ENCODE measurements around the gene CLPSL2. TPM values are rescaled to one million over a fixed set of nuclear protein-coding genes. Genes with fewer than 3 reads are reported as not detected.
A peak's percentile ranks its signal among the peaks of the same experiment; 100 is the strongest.

The CLPSL2 gene
- total RNA-seq, 1 experiment from 2014 or later: 3.4 TPM

DNA sequence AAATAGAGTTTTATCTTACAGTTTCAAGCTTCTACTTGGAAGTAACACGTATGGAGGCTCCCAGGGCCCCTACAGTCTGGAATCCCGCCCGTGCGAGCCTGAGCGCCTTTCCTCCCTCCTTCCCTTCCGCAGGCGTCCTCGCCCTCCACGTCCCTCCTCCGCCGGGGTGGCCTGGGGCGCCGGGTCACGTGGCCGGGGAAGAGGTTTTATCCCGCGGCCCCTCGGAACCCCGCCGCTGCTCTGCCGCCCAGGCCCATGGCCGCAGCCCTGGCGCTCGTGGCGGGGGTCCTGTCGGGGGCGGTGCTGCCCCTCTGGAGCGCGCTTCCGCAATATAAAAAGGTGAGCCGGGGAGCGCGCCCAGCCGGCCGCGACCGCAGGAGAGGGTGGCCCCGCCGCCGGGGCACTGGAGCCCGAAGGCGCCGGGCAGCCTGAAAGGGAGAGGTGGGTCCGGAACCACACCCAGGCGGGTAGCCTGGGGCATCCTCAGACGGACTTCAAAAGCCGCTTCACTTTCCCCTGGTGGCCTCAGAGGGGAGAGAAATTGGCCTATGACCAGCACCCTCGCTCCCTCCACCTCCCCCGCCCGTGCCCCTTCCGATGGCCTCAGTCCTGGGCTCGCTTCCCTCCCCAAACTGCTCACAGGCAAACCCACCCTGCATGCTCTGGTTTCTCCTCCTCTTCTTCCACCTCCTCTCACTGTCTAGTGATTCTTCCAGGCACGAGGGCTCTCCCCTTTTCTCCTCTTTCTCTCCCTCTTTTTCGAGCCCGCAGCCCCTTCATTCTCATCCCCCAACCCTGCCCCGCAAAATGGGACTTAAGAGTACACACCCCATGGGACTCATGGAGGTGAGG lies at the start of gene CLPSL2 (continued):
- TF ChIP-seq, protein P1, sequence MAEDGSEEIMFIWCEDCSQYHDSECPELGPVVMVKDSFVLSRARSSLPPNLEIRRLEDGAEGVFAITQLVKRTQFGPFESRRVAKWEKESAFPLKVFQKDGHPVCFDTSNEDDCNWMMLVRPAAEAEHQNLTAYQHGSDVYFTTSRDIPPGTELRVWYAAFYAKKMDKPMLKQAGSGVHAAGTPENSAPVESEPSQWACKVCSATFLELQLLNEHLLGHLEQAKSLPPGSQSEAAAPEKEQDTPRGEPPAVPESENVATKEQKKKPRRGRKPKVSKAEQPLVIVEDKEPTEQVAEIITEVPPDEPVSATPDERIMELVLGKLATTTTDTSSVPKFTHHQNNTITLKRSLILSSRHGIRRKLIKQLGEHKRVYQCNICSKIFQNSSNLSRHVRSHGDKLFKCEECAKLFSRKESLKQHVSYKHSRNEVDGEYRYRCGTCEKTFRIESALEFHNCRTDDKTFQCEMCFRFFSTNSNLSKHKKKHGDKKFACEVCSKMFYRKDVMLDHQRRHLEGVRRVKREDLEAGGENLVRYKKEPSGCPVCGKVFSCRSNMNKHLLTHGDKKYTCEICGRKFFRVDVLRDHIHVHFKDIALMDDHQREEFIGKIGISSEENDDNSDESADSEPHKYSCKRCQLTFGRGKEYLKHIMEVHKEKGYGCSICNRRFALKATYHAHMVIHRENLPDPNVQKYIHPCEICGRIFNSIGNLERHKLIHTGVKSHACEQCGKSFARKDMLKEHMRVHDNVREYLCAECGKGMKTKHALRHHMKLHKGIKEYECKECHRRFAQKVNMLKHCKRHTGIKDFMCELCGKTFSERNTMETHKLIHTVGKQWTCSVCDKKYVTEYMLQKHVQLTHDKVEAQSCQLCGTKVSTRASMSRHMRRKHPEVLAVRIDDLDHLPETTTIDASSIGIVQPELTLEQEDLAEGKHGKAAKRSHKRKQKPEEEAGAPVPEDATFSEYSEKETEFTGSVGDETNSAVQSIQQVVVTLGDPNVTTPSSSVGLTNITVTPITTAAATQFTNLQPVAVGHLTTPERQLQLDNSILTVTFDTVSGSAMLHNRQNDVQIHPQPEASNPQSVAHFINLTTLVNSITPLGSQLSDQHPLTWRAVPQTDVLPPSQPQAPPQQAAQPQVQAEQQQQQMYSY (CRISPR knock-in tag; IDR thresholded peaks at IDR 0.05): no peak
- TF ChIP-seq, protein P2, sequence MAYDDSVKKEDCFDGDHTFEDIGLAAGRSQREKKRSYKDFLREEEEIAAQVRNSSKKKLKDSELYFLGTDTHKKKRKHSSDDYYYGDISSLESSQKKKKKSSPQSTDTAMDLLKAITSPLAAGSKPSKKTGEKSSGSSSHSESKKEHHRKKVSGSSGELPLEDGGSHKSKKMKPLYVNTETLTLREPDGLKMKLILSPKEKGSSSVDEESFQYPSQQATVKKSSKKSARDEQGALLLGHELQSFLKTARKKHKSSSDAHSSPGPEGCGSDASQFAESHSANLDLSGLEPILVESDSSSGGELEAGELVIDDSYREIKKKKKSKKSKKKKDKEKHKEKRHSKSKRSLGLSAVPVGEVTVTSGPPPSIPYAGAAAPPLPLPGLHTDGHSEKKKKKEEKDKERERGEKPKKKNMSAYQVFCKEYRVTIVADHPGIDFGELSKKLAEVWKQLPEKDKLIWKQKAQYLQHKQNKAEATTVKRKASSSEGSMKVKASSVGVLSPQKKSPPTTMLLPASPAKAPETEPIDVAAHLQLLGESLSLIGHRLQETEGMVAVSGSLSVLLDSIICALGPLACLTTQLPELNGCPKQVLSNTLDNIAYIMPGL (CRISPR knock-in tag; IDR thresholded peaks at IDR 0.05): peak; percentile 51; the same call in 1 of the 2 replicates
- TF ChIP-seq ZNF219 (CRISPR knock-in tag; IDR thresholded peaks at IDR 0.05; ENCODE audit: borderline replicate concordance): no peak

DNA sequence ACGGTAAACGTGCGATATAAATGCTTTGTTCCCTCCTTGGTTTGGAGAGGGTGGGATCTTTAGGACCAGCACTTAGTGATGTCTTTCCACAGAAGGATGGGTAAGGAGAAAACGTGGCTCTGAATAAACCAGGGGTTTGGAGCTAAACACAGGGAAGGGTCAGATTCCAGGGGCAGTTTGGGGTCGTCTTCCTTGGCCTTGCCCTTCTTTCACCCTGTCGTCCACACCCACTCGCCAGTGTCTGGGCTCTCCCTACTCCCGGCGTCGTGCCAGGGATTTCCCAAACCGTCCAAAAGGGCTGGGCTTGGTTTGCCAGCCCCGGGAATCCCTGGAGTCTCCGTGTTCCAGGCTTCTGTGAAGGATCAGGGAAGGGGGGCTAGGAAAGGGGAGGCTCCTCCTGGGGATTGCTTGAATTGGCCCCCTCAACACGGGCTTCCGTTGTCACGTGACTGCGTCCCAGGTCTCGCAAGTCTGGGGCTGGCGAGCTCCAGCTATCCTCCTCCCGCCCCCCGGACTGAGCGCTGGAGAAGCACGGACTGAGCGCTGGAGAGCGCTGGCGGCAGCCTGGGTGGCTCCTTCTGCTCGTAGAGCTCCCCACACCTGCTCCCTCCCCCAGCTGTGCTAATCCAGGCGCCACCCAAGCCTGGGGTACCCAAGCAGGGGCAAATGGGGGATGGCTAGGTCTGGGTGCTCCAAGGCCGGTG lies 49.0 kb upstream of the CLPSL2 start:
- ChIA-PET CTCF (interaction anchor here (0.5 to 2.3 kb wide), 10 partner anchors 9 to 205 kb away, joined by 3 to 11 read pairs (median 6); partner anchors contain the start of gene ARMC12), POLR2A (interaction anchor here (0.7 to 1.2 kb wide), 4 partner anchors 9 to 64 kb away, joined by 3 to 6 read pairs (median 3); no protein-coding TSS in a partner anchor)
- ATAC-seq: peak; percentile 33
- no peaks in the 10 kb centered on the region for H3K9me3 Mint-ChIP-seq
- peak; percentile 78 for DNase-seq (ENCODE audit: low spot score)
- peaks cover 35% of the 10 kb centered on the region for H3K27me3 Mint-ChIP-seq (ENCODE audit: low read depth)
- H3K36me3 Mint-ChIP-seq: no peaks in the 10 kb centered on the region
- H3K4me3 Mint-ChIP-seq: peak overlapping the region; percentile 78
- no peak overlapping the region for H3K27ac Mint-ChIP-seq
- peaks cover 51% of the 10 kb centered on the region for H3K4me1 Mint-ChIP-seq
- no peak for TF ChIP-seq NFYB (CRISPR knock-in tag; conservative IDR thresholded peaks at IDR 0.05; ENCODE audit: low read depth)
- TF ChIP-seq FOXK1 (CRISPR knock-in tag; IDR thresholded peaks at IDR 0.05): peak; percentile 49; the same call in 1 of the 2 replicates
- TF ChIP-seq, protein P3, sequence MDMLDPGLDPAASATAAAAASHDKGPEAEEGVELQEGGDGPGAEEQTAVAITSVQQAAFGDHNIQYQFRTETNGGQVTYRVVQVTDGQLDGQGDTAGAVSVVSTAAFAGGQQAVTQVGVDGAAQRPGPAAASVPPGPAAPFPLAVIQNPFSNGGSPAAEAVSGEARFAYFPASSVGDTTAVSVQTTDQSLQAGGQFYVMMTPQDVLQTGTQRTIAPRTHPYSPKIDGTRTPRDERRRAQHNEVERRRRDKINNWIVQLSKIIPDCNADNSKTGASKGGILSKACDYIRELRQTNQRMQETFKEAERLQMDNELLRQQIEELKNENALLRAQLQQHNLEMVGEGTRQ (CRISPR knock-in tag; IDR thresholded peaks at IDR 0.05): peak; percentile 94
- no peak for TF ChIP-seq FOXJ3 (CRISPR knock-in tag; IDR thresholded peaks at IDR 0.05; ENCODE audit: borderline replicate concordance)
- TF ChIP-seq, protein P4, sequence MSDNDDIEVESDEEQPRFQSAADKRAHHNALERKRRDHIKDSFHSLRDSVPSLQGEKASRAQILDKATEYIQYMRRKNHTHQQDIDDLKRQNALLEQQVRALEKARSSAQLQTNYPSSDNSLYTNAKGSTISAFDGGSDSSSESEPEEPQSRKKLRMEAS (CRISPR knock-in tag; IDR thresholded peaks at IDR 0.05): peak; percentile 71
- TF ChIP-seq, protein P5, sequence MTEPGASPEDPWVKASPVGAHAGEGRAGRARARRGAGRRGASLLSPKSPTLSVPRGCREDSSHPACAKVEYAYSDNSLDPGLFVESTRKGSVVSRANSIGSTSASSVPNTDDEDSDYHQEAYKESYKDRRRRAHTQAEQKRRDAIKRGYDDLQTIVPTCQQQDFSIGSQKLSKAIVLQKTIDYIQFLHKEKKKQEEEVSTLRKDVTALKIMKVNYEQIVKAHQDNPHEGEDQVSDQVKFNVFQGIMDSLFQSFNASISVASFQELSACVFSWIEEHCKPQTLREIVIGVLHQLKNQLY (CRISPR knock-in tag; IDR thresholded peaks at IDR 0.05): peak; percentile 47; the same call in 1 of the 2 replicates
- TF ChIP-seq, protein P2 (CRISPR knock-in tag; IDR thresholded peaks at IDR 0.05): peak; percentile 81; the same call in 1 of the 2 replicates
- TF ChIP-seq ATF1 (CRISPR knock-in tag; IDR thresholded peaks at IDR 0.05): no peak
- TF ChIP-seq, protein P6, sequence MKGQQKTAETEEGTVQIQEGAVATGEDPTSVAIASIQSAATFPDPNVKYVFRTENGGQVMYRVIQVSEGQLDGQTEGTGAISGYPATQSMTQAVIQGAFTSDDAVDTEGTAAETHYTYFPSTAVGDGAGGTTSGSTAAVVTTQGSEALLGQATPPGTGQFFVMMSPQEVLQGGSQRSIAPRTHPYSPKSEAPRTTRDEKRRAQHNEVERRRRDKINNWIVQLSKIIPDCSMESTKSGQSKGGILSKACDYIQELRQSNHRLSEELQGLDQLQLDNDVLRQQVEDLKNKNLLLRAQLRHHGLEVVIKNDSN (CRISPR knock-in tag; IDR thresholded peaks at IDR 0.05): peak; percentile 94
- TF ChIP-seq, protein P1 (CRISPR knock-in tag; IDR thresholded peaks at IDR 0.05): peak; percentile 66
- TF ChIP-seq, protein P7, sequence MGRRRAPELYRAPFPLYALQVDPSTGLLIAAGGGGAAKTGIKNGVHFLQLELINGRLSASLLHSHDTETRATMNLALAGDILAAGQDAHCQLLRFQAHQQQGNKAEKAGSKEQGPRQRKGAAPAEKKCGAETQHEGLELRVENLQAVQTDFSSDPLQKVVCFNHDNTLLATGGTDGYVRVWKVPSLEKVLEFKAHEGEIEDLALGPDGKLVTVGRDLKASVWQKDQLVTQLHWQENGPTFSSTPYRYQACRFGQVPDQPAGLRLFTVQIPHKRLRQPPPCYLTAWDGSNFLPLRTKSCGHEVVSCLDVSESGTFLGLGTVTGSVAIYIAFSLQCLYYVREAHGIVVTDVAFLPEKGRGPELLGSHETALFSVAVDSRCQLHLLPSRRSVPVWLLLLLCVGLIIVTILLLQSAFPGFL (CRISPR knock-in tag; IDR thresholded peaks at IDR 0.05; ENCODE audit: borderline replicate concordance): no peak
- TF ChIP-seq, protein P8, sequence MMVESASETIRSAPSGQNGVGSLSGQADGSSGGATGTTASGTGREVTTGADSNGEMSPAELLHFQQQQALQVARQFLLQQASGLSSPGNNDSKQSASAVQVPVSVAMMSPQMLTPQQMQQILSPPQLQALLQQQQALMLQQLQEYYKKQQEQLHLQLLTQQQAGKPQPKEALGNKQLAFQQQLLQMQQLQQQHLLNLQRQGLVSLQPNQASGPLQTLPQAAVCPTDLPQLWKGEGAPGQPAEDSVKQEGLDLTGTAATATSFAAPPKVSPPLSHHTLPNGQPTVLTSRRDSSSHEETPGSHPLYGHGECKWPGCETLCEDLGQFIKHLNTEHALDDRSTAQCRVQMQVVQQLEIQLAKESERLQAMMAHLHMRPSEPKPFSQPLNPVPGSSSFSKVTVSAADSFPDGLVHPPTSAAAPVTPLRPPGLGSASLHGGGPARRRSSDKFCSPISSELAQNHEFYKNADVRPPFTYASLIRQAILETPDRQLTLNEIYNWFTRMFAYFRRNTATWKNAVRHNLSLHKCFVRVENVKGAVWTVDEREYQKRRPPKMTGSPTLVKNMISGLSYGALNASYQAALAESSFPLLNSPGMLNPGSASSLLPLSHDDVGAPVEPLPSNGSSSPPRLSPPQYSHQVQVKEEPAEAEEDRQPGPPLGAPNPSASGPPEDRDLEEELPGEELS (CRISPR knock-in tag; IDR thresholded peaks at IDR 0.05): 0 out of 2 replicates have a peak, but pooled peaks have one; percentile 22
